NT2/D1 (cell line): ENCODE data around the gene LDLRAD4.

Experiments used
- SUZ12 ChIP-seq: IDR thresholded peaks from 2 replicates; pipeline ENCODE4 v1.6.1; 2011; ENCODE audit not compliant: insufficient read length, insufficient read depth; ENCODE audit errors: extremely low read depth
- YY1 ChIP-seq: IDR thresholded peaks from 2 replicates; pipeline ENCODE4 v1.6.1; 2011; ENCODE audit not compliant: insufficient read length, insufficient read depth

GRCh38 chr18:13496691-13497281 lies 278.2 kb downstream of the LDLRAD4 start:
- TF ChIP-seq YY1, result no peak
- TF ChIP-seq SUZ12, result no peak
